ENCODE results near the gene WBP2NL. TPM values are rescaled to one million over a fixed set of nuclear protein-coding genes. Genes with fewer than 3 reads are reported as not detected.
A peak's percentile ranks its signal among the peaks of the same experiment; 100 is the strongest.

WBP2NL gene
- polyA plus RNA-seq, 1 donor from 2014 or later, result 1.3 TPM

DNA sequence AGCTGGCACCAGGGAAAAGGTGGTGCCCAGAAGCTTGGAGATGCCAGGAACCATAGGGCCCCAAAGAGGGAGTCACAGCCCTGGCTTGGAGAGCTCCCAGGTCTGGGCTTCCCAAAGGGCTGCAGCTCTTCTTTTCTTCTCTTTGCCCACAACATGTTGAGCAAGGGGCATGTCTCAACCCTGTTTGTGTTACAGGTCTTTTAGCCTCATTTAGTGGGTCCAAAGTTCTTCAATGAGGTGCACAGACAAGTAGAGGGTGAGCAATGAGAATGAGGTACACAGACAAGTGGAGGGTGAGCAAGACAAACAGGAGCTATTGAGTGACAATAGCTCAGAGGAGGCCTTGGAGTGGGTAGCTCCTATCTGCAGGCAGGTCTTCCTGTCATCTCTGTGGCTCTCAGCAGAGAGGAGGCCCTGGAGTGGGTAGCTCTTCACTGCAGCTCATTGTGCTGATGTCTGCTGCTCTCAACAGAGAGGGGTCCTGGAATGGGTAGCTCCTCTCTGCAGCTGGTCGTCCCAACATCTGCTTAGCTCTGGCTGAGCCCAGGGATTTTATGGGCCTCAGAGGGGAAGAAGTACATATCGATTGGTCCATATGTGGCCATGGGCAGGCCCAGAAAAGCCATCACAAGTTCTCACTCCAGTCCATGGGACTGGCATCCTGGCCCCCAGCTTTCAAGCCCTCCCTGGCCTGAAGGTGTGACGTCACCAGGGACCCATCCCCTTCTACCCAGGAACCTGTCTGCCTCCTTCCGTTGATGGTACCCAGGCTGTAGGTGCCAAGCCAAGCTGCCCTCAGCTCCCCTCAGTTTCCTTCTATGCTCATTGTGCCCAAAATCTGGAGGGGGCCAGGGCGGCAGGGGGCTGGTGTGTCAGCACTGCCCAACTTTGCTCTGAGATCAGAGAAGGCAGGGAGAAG is 34.9 kb downstream of the WBP2NL start:
- Mint-ChIP-seq H3K9me3 (peaks cover 2 to 12% (median 12%) of the 10 kb centered on the region in 3 donors), H3K27ac (no peak overlapping the region)

DNA sequence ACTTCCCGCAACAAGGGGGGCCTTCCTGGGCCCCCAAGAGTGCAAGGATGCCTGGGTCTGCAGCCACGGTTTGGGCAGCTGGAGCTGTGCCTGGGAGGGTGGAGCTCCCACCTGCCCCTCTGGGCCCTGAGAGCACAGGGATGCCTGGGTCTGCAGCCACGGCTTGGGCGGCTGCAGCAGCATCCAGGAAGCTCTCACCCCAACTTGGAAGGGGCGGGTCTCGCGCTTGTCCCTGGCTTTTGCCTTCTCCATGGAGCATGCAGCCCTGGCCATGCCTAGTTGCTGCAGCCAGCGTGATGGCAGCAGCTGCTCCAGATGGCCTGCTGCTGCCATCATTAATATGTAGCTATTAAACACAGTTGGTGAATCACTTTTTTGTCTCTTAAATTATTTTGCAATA is 36.7 kb downstream of the WBP2NL start:
- Mint-ChIP-seq H3K27me3 (no peaks in the 10 kb centered on the region), H3K4me3 (no peak overlapping the region), H3K27ac (no peak overlapping the region), H3K36me3 (peaks cover 4% of the 10 kb centered on the region), H3K4me1 (peaks cover 25 to 31% (median 26%) of the 10 kb centered on the region in 3 donors), H3K9me3 (peaks cover 2 to 12% (median 12%) of the 10 kb centered on the region in 3 donors)

More for the DNA sequence above, 34.9 kb downstream of the WBP2NL start:
- peaks cover 4% of the 10 kb centered on the region for H3K36me3 Mint-ChIP-seq
- no peaks in the 10 kb centered on the region for H3K27me3 Mint-ChIP-seq
- H3K4me1 Mint-ChIP-seq, result peaks cover 19 to 27% (median 20%) of the 10 kb centered on the region in 3 donors
- no peak overlapping the region for H3K4me3 Mint-ChIP-seq

- Mint-ChIP-seq H3K36me3 (peaks cover 10% of the 10 kb centered on the region), H3K27ac (peak overlapping the region in 1 of 3 donors; percentile 4), H3K4me3 (peak overlapping the region in 1 of 4 donors; percentile 75), H3K9me3 (peaks cover 2 to 21% (median 14%) of the 10 kb centered on the region in 3 donors), H3K4me1 (peaks cover 14 to 19% (median 16%) of the 10 kb centered on the region in 3 donors), H3K27me3 (no peaks in the 10 kb centered on the region)
Observed at GRCh38 chr22:42039271-42039670, 40.7 kb downstream of the WBP2NL start.

DNA sequence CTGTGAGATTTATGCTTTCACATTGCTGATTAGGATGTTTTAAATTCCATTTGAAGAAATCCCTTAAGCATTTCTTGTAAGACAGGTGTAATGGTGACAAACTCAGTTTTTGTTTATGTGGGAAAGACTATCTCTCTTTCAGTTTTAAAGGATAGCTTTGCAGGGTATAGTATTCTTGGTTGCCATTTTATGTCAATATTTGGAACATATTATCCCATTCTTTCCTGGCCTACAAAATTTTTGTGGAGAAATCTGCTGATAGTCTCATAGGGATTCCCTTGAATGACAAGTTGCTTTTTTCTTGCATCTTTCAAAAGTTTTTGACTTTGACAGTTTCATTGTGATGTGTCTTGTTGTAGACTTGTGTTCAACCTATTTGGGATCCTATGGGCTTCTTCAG is 43.2 kb downstream of the WBP2NL start:
- Mint-ChIP-seq H3K9me3 (peaks cover 0 to 14% (median 8%) of the 10 kb centered on the region in 3 donors), H3K27ac (no peak overlapping the region), H3K27me3 (no peaks in the 10 kb centered on the region), H3K4me3 (no peak overlapping the region), H3K36me3 (peaks cover 6% of the 10 kb centered on the region), H3K4me1 (peaks cover 14 to 17% (median 15%) of the 10 kb centered on the region in 3 donors)

GRCh38 chr22:42050641-42051180 is 52.1 kb downstream of the WBP2NL start:
- H3K9me3 Mint-ChIP-seq, result no peaks in the 10 kb centered on the region

DNA sequence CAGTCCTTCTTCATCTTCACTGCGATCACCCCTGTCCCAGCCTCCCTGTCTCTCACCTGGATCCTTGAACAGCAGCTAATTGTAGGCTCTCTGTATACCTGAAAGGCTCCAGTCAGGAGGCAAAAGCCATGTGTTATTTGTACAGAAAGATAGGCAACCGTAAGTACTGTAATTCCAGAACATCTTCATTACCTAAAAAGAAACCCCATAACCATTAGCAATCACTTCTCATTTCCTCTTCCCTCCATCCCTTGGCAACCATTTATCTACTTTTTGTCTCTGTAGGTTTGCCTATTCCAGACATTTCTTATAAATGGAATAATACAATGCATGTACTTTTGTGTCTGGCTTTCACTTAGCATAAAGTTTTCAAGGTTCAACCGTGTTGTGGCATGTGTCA is 54.2 kb downstream of the WBP2NL start:
- Mint-ChIP-seq H3K9me3 (peaks cover 0 to 8% (median 0%) of the 10 kb centered on the region in 3 donors), H3K27me3 (no peaks in the 10 kb centered on the region), H3K27ac (no peak overlapping the region), H3K4me3 (no peak overlapping the region), H3K4me1 (peaks cover 0 to 4% (median 3%) of the 10 kb centered on the region in 3 donors), H3K36me3 (peaks cover 3% of the 10 kb centered on the region)

More at GRCh38 chr22:42050641-42051180, 52.1 kb downstream of the WBP2NL start:
- peaks cover 2% of the 10 kb centered on the region for H3K27me3 Mint-ChIP-seq
- H3K4me3 Mint-ChIP-seq, result no peak overlapping the region
- peaks cover 0 to 4% (median 3%) of the 10 kb centered on the region in 3 donors for H3K4me1 Mint-ChIP-seq
- H3K27ac Mint-ChIP-seq, result peak overlapping the region in 1 of 3 donors; percentile 47
- H3K36me3 Mint-ChIP-seq, result peaks cover 3% of the 10 kb centered on the region

GRCh38 chr22:42056757-42057511 is 58.3 kb downstream of the WBP2NL start:
- Mint-ChIP-seq H3K36me3 (peaks cover 7% of the 10 kb centered on the region), H3K4me3 (no peak overlapping the region), H3K27ac (no peak overlapping the region), H3K9me3 (peaks cover 0 to 8% (median 0%) of the 10 kb centered on the region in 3 donors), H3K27me3 (no peaks in the 10 kb centered on the region), H3K4me1 (peaks cover 0 to 1% (median 0%) of the 10 kb centered on the region in 3 donors)

DNA sequence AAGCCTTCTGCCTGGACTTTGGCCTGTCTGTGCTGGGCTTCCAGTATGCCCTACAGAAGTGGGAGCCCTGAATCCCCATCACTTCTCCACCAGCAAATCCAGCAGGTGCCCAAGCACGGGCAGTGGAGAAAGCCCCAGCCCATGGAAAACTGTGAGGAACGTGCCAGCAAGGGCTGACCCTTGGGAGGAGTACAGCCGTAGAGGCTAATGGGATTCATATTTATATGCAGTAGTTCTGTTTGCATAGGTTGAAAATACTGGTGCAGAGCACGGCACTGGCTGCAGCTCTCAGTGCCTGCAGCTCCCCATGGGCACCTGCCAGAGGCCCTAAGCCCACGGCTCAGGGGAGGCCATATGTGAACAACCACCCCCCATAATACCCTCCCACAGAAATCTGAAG is 61.9 kb downstream of the WBP2NL start:
- Mint-ChIP-seq H3K9me3 (peaks cover 0 to 8% (median 0%) of the 10 kb centered on the region in 3 donors), H3K27me3 (no peaks in the 10 kb centered on the region), H3K27ac (no peak overlapping the region), H3K4me1 (no peaks in the 10 kb centered on the region), H3K4me3 (no peak overlapping the region), H3K36me3 (peaks cover 13% of the 10 kb centered on the region)

GRCh38 chr22:42061041-42061440 is 62.5 kb downstream of the WBP2NL start:
- peaks cover 15% of the 10 kb centered on the region for H3K36me3 Mint-ChIP-seq
- H3K9me3 Mint-ChIP-seq, result peaks cover 0 to 8% (median 0%) of the 10 kb centered on the region in 3 donors
- H3K4me1 Mint-ChIP-seq, result no peaks in the 10 kb centered on the region
- H3K27me3 Mint-ChIP-seq, result no peaks in the 10 kb centered on the region
- H3K27ac Mint-ChIP-seq, result no peak overlapping the region
- no peak overlapping the region for H3K4me3 Mint-ChIP-seq

GRCh38 chr22:42062506-42063170 is 64.0 kb downstream of the WBP2NL start:
- Mint-ChIP-seq H3K27ac (peak overlapping the region in 1 of 3 donors; percentile 14), H3K36me3 (peaks cover 17% of the 10 kb centered on the region), H3K4me3 (no peak overlapping the region), H3K27me3 (no peaks in the 10 kb centered on the region), H3K4me1 (peaks cover 0 to 2% (median 0%) of the 10 kb centered on the region in 3 donors), H3K9me3 (no peaks in the 10 kb centered on the region)

DNA sequence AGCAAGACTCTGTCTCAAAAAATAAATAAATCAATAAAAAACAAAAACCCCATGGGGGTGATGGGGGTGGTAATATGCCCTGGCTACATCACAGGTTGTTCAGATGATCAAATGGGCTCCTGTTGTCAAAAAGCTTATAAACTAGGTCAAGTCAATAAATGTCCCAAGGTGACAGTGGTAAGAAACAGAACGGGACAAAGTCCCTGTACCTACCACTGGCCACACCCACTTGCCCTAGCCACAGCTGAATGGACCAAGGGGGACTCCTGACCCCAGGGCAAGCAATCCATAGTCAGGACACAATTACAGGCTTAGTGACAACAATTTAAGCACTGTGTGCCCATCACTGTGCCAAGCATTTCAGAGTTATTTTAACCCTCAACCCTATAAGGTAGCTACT is 66.0 kb downstream of the WBP2NL start:
- H3K9me3 Mint-ChIP-seq, result no peaks in the 10 kb centered on the region
- H3K27ac Mint-ChIP-seq, result no peak overlapping the region
- H3K4me1 Mint-ChIP-seq, result peaks cover 0 to 2% (median 0%) of the 10 kb centered on the region in 3 donors
- no peaks in the 10 kb centered on the region for H3K27me3 Mint-ChIP-seq
- H3K36me3 Mint-ChIP-seq, result peaks cover 15% of the 10 kb centered on the region
- H3K4me3 Mint-ChIP-seq, result no peak overlapping the region

DNA sequence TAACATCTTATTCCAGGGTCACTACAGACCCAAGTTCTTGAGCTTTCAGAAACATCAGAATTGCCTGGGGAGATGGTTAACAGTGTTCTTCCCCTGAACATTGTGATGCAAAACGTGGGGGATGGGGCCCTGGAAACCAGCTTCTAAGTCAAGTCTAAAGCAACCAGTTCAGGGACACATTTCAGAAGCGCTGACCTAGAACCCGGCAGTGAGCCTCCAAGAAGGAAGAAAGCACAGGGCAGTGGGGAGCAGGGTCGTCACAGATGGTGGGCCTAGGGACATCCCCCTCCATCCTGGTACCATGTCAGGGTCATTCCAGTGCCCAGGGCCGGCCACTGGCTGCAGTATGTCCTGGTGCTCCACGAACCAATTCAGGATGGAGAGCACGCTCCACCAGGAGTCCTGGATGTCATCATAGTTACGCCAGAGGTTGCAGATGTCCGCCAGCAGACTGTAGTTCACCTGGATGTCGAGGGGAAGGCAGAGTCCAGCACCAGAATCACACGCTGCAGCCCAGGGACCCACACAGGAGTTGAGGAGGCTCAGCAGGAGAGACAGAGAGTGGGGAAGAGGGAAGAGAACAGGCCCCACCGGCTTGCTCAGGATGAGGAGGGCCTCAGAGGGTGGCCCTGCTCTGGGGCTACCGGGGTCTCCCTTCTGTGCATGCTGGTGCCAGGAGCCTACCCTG is 67.0 kb downstream of the WBP2NL start:
- H3K27me3 Mint-ChIP-seq, result no peaks in the 10 kb centered on the region
- H3K36me3 Mint-ChIP-seq, result peaks cover 13% of the 10 kb centered on the region
- H3K4me3 Mint-ChIP-seq, result no peak overlapping the region
- H3K4me1 Mint-ChIP-seq, result peaks cover 2 to 7% (median 2%) of the 10 kb centered on the region in 3 donors
- H3K27ac Mint-ChIP-seq, result peak overlapping the region in 1 of 3 donors; percentile 16
- H3K9me3 Mint-ChIP-seq, result no peaks in the 10 kb centered on the region

DNA sequence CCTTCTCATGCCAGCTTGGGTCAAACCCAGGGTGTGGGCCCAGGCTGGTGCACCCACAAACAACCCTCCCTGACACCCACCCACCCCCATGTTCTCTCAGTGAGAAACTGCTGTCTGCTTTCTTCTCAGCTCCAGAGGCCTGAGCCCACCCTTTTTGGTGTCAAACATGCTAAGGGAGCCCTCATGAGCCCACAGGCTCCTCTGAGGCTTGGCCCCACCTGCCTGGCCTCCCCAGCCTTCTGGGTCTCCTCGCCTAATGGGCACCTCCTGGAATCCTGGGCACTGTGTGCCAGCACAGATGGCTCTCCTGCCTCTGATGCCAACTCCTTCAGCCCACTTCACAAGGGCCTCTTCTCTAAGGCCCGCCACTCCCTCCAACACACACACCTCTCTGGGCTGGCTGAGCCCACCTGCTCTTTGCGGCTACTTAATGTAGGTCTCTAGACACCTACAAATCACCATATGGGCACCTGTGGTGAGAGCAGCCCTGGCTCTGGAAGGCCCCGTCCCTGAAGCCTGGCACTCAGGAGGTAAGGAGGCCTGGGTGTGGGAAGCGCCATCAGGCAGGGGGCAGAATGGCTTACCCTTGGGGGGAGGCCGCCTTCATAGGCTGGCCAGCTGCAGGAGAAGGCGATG is 67.7 kb downstream of the WBP2NL start:
- Mint-ChIP-seq H3K36me3 (peaks cover 10% of the 10 kb centered on the region), H3K4me3 (peak overlapping the region in 1 of 4 donors; percentile 18), H3K4me1 (peaks cover 6 to 8% (median 8%) of the 10 kb centered on the region in 3 donors), H3K27me3 (no peaks in the 10 kb centered on the region), H3K9me3 (no peaks in the 10 kb centered on the region), H3K27ac (no peak overlapping the region)

All from IgD-negative memory B cell (primary cell).